ENCODE data around the gene SMIM38. TPM values are rescaled to one million over a fixed set of nuclear protein-coding genes. Genes with fewer than 3 reads are reported as not detected.

The SMIM38 gene
- total RNA-seq, 1 donor from 2014 or later = 0.74 TPM

DNA sequence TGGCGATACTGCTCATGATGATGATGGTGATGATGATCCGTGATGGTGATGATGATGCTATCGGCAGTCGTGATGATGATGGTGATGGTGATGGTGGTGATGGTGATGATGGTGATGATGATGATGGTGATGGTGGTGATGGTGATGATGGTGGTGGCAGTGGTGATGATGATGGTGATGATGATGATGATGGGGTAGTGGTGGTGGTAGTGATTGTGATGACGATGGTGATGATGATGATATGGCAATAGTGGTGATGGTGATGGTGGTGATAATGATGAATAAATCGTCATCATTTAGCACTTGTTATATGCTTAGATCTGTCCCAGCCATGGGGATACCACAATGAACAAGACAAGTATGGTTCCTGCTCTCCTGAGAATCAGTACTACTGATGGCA lies 39.2 kb downstream of the SMIM38 start:
- Histone ChIP-seq H3K4me3 (no peak overlapping the region), H3K36me3 (no peaks in the 10 kb centered on the region), H3K27me3 (no peaks in the 10 kb centered on the region), H3K27ac (no peak overlapping the region), H3K9me3 (no peaks in the 10 kb centered on the region), H3K4me1 (no peaks in the 10 kb centered on the region)
- DNase-seq (ENCODE audit: extremely low spot score in 2 of 2) = no peak
- intact Hi-C loops (cut with DNase I) = no loop called here
- TF ChIP-seq POLR2A (IDR thresholded peaks at IDR 0.05) = no peak
- no peak for TF ChIP-seq POLR2AphosphoS5 (IDR thresholded peaks at IDR 0.05; ENCODE audit: insufficient read depth in 1 of 2, low read depth in 1 of 2)
- TF ChIP-seq, protein P1, sequence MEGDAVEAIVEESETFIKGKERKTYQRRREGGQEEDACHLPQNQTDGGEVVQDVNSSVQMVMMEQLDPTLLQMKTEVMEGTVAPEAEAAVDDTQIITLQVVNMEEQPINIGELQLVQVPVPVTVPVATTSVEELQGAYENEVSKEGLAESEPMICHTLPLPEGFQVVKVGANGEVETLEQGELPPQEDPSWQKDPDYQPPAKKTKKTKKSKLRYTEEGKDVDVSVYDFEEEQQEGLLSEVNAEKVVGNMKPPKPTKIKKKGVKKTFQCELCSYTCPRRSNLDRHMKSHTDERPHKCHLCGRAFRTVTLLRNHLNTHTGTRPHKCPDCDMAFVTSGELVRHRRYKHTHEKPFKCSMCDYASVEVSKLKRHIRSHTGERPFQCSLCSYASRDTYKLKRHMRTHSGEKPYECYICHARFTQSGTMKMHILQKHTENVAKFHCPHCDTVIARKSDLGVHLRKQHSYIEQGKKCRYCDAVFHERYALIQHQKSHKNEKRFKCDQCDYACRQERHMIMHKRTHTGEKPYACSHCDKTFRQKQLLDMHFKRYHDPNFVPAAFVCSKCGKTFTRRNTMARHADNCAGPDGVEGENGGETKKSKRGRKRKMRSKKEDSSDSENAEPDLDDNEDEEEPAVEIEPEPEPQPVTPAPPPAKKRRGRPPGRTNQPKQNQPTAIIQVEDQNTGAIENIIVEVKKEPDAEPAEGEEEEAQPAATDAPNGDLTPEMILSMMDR (IDR thresholded peaks at IDR 0.05) = no peak

DNA sequence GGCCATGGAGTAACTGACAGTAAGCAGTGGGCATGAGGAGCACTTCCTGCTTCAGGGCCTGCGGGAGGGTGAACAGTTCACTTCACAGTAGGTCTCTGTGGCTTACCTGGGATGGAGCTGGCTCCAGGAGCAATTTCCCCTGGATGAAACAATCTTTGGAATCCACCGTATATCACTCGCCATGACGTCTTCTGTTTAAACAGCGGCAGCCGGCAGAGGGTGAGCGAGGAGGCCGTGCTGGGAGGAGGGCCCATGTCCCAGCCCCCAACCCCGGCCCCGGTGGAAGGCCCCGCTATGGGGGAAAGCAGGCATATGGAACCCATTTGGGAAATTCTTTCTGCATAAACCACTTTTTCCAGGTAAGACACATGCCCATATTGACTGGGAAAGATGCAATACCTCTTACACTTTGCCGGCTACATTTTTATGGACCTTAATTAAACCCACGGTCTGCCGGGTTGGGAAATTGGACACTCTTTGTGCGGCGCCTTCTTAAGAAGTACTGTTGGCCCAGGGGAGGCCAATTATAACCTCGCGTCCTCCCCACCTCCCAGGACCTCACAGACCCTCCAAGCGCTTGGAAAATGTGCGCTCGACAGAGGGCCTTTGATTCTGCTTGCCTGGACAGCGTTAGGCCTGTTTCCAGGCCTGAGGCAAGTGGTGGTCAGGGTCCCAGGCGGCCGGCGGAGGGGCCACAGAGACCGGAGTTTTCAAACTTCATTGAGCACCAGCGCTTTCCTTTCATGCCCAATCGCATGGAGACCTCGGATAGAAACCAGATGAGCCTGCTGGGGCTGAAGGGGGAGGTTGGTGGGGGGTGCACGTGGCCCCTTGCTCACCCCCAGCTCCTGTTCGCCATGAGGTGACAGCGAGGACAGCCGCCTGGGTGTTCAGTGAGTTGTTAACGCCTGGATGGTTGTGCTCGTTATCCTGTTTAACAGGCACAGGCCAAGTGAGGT lies 40.4 kb downstream of the SMIM38 start:
- Histone ChIP-seq H3K36me3 (no peaks in the 10 kb centered on the region), H3K9me3 (no peaks in the 10 kb centered on the region), H3K4me1 (no peaks in the 10 kb centered on the region), H3K27me3 (no peaks in the 10 kb centered on the region), H3K27ac (no peak overlapping the region), H3K4me3 (no peak overlapping the region)
- DNase-seq (ENCODE audit: extremely low spot score in 2 of 2) = no peak
- intact Hi-C loops (cut with DNase I) = no loop called here
- TF ChIP-seq POLR2AphosphoS5 (IDR thresholded peaks at IDR 0.05; ENCODE audit: insufficient read depth in 1 of 2, low read depth in 1 of 2) (no peak), POLR2A (IDR thresholded peaks at IDR 0.05) (no peak)
- TF ChIP-seq, protein P1 (IDR thresholded peaks at IDR 0.05) = no peak

DNA sequence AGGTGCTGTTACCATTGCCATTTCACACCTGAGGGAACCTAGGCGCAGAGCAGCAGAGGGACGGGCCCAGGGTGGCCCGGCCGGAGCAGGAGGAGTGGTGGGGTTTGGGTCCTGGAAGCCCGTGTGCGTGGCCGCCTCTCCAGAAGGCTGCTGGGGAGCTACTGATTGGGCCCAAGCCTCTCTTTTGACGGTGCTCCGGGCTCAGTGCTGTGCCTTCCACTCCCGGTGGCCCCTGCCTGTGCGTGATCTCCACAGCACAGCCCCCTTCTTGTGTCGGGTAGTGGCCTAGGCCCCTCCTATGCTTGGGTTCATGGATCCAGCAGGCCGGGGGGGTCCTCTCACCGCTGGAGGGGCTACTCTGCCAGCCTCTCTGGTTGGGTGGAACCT lies 41.0 kb downstream of the SMIM38 start:
- H3K27ac ChIP-seq = no peak overlapping the region
- no peaks in the 10 kb centered on the region for H3K9me3 ChIP-seq
- DNase-seq (ENCODE audit: extremely low spot score in 2 of 2) = no peak
- H3K4me1 ChIP-seq = no peaks in the 10 kb centered on the region
- H3K27me3 ChIP-seq = no peaks in the 10 kb centered on the region
- TF ChIP-seq, protein P1 (IDR thresholded peaks at IDR 0.05) = no peak
- no peak for TF ChIP-seq POLR2AphosphoS5 (IDR thresholded peaks at IDR 0.05; ENCODE audit: insufficient read depth in 1 of 2, low read depth in 1 of 2)
- TF ChIP-seq POLR2A (IDR thresholded peaks at IDR 0.05) = no peak
- H3K4me3 ChIP-seq = no peak overlapping the region
- H3K36me3 ChIP-seq = no peaks in the 10 kb centered on the region
- intact Hi-C loops (cut with DNase I) = no loop called here

DNA sequence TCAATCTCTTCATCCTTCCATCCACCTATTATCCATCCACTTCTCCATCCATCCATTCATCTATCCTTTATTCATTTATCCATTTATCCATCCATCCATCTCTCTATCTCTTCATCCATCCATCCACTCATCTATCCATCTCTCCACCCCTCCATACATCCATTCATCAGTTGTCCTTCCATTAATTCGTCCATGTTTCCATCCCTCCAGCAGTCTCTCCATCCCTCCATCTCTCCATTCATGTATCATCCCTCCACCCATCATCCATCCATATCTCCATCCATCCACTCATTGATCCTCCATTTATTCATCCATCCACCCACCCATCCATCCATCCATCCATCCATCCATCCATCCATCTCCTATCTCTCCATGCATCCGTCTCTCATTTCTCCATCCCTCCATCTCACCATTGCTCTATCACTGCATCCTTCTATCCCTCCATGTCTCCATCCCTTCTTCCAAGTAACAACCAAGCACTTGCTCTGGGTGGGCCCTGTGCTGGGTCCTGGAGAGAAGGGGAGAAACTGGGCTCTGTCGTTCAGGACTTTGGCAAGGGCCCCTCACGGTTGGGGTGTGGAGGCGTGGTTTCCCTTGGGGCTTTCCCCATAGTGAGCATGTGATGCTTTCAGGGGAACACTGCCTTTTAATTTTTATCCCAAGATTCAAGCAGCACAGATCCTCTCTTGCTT lies 43.3 kb downstream of the SMIM38 start:
- H3K4me3 ChIP-seq = no peak overlapping the region
- H3K27ac ChIP-seq = no peak overlapping the region
- no peak for DNase-seq (ENCODE audit: extremely low spot score in 2 of 2)
- H3K9me3 ChIP-seq = no peaks in the 10 kb centered on the region
- H3K27me3 ChIP-seq = no peaks in the 10 kb centered on the region
- TF ChIP-seq, protein P1 (IDR thresholded peaks at IDR 0.05) = no peak
- no peaks in the 10 kb centered on the region for H3K36me3 ChIP-seq
- intact Hi-C loops (cut with DNase I) = no loop called here
- H3K4me1 ChIP-seq = no peaks in the 10 kb centered on the region
